Measurements from ENCODE around the gene LRRC31.
A peak's percentile ranks its signal among the peaks of the same experiment; 100 is the strongest.

LRRC31 gene

GRCh38 chr3:169863458-169863899 lies 6.3 kb downstream of the LRRC31 start:
- DNase-seq (ENCODE audit: low spot score), result peak; percentile 75

- DNase-seq (ENCODE audit: low spot score), result no peak
Observed at GRCh38 chr3:169861871-169862270, 7.9 kb downstream of the LRRC31 start.

- DNase-seq (ENCODE audit: low spot score), result no peak
Observed at GRCh38 chr3:169857811-169858210, 11.9 kb downstream of the LRRC31 start.

- DNase-seq (ENCODE audit: low spot score), result no peak
Observed at GRCh38 chr3:169855514-169855913, 14.2 kb downstream of the LRRC31 start.

- no peak for DNase-seq (ENCODE audit: low spot score)
Observed at GRCh38 chr3:169850618-169851017, 19.1 kb downstream of the LRRC31 start.

- DNase-seq (ENCODE audit: low spot score), result no peak
Observed at GRCh38 chr3:169848741-169849140, 21.0 kb downstream of the LRRC31 start.

- DNase-seq (ENCODE audit: low spot score), result no peak
Observed at GRCh38 chr3:169847896-169848295, 21.8 kb downstream of the LRRC31 start.

- no peak for DNase-seq (ENCODE audit: low spot score)
Observed at GRCh38 chr3:169846458-169847193, 23.1 kb downstream of the LRRC31 start.

GRCh38 chr3:169842960-169843359 lies 26.8 kb downstream of the LRRC31 start:
- no peak for DNase-seq (ENCODE audit: low spot score)

GRCh38 chr3:169841171-169841570 lies 28.6 kb downstream of the LRRC31 start:
- DNase-seq (ENCODE audit: low spot score), result no peak

GRCh38 chr3:169838511-169839030 lies 31.2 kb downstream of the LRRC31 start:
- DNase-seq (ENCODE audit: low spot score), result no peak

GRCh38 chr3:169836942-169837275 lies 32.8 kb downstream of the LRRC31 start:
- DNase-seq (ENCODE audit: low spot score), result no peak

- no peak for DNase-seq (ENCODE audit: low spot score)
Observed at GRCh38 chr3:169836078-169836941, 33.4 kb downstream of the LRRC31 start.

- no peak for DNase-seq (ENCODE audit: low spot score)
Observed at GRCh38 chr3:169835533-169835932, 34.2 kb downstream of the LRRC31 start.

- DNase-seq (ENCODE audit: low spot score), result no peak
Observed at GRCh38 chr3:169827712-169828111, 42.0 kb downstream of the LRRC31 start.

- DNase-seq (ENCODE audit: low spot score), result no peak
Observed at GRCh38 chr3:169825316-169825715, 44.4 kb downstream of the LRRC31 start.

GRCh38 chr3:169822983-169823382 lies 46.8 kb downstream of the LRRC31 start:
- no peak for DNase-seq (ENCODE audit: low spot score)

- no peak for DNase-seq (ENCODE audit: low spot score)
Observed at GRCh38 chr3:169822540-169822939, 47.2 kb downstream of the LRRC31 start.

- no peak for DNase-seq (ENCODE audit: low spot score)
Observed at GRCh38 chr3:169822091-169822490, 47.6 kb downstream of the LRRC31 start.

- DNase-seq (ENCODE audit: low spot score), result no peak
Observed at GRCh38 chr3:169818316-169818715, 51.4 kb downstream of the LRRC31 start.

- DNase-seq (ENCODE audit: low spot score), result no peak
Observed at GRCh38 chr3:169815590-169816150, 54.1 kb downstream of the LRRC31 start.

- DNase-seq (ENCODE audit: low spot score), result no peak
Observed at GRCh38 chr3:169813757-169814517, 55.8 kb downstream of the LRRC31 start.

Measured in D341Med (cell line).